SU-DHL-6 (cell line): ENCODE data around the gene AP3B2.

Experiments
- EZH2phosphoT487 ChIP-seq: fragments of 200-600 bp; sonication (generic), shearing (Covaris generic); conservative IDR thresholded peaks from 2 replicates; pipeline ENCODE4 v1.6.1; 2018; ENCODE audit warnings: mild to moderate bottlenecking, antibody characterized with exemption, low read length, moderate library complexity, mixed read lengths
- TF ChIP-seq, protein P1 (sequence below): fragments of 200-600 bp; sonication (generic); IDR thresholded peaks from one replicate; pipeline ENCODE4 v1.5.1; 2017; ENCODE audit warnings: antibody characterized with exemption, mild to moderate bottlenecking, low read length, moderate library complexity; ENCODE audit not compliant: insufficient read depth, poor library complexity, severe bottlenecking

GRCh38 chr15:82621970-82622369, 87.7 kb downstream of the AP3B2 start:
- TF ChIP-seq EZH2phosphoT487, result no peak
- TF ChIP-seq, protein P1, sequence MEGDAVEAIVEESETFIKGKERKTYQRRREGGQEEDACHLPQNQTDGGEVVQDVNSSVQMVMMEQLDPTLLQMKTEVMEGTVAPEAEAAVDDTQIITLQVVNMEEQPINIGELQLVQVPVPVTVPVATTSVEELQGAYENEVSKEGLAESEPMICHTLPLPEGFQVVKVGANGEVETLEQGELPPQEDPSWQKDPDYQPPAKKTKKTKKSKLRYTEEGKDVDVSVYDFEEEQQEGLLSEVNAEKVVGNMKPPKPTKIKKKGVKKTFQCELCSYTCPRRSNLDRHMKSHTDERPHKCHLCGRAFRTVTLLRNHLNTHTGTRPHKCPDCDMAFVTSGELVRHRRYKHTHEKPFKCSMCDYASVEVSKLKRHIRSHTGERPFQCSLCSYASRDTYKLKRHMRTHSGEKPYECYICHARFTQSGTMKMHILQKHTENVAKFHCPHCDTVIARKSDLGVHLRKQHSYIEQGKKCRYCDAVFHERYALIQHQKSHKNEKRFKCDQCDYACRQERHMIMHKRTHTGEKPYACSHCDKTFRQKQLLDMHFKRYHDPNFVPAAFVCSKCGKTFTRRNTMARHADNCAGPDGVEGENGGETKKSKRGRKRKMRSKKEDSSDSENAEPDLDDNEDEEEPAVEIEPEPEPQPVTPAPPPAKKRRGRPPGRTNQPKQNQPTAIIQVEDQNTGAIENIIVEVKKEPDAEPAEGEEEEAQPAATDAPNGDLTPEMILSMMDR, result no peak
